Astrocyte (in vitro differentiated cells and primary cell): ENCODE measurements around the gene FBXO34.

ENCODE experiments used
- EZH2 ChIP-seq: IDR thresholded peaks from 2 replicates; pipeline ENCODE4 v1.6.1; 2012; ENCODE audit warnings: mild to moderate bottlenecking, low read length, inconsistent platforms; ENCODE audit not compliant: insufficient read depth
- TF ChIP-seq, protein P1 (sequence below): IDR thresholded peaks from 2 replicates; pipeline ENCODE4 v1.5.1; 2011; ENCODE audit warnings: low read depth, mild to moderate bottlenecking, inconsistent platforms, low read length, moderate library complexity; ENCODE audit not compliant: insufficient read depth

DNA sequence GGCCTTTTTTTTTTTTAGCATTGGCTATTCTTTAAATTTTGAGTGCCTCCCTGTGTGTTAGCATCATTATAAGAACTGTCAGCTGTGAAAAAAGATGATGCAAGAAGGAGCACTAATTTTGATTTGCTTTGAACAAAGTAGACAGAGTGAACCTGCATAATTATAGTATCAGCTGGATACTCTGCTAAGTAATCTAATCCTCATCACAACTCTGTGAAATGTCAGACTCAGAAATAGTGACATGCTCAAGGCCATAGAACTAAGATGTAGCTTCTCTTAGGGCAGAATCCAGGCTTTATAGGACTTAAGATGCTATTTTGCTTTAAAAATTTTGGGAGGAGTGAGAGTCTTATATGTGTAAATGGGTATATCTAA is 31.9 kb downstream of the FBXO34 start:
- TF ChIP-seq, protein P1, sequence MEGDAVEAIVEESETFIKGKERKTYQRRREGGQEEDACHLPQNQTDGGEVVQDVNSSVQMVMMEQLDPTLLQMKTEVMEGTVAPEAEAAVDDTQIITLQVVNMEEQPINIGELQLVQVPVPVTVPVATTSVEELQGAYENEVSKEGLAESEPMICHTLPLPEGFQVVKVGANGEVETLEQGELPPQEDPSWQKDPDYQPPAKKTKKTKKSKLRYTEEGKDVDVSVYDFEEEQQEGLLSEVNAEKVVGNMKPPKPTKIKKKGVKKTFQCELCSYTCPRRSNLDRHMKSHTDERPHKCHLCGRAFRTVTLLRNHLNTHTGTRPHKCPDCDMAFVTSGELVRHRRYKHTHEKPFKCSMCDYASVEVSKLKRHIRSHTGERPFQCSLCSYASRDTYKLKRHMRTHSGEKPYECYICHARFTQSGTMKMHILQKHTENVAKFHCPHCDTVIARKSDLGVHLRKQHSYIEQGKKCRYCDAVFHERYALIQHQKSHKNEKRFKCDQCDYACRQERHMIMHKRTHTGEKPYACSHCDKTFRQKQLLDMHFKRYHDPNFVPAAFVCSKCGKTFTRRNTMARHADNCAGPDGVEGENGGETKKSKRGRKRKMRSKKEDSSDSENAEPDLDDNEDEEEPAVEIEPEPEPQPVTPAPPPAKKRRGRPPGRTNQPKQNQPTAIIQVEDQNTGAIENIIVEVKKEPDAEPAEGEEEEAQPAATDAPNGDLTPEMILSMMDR, result no peak
- TF ChIP-seq EZH2, result no peak
